HepG2 (cell line): Measurements from ENCODE around the gene RPS28. TPM values are rescaled to one million over a fixed set of nuclear protein-coding genes. Genes with fewer than 3 reads are reported as not detected.

Experiments
- CHD4 ChIP-seq: fragments of 200-600 bp; sonication (generic); IDR thresholded peaks from 2 replicates; pipeline ENCODE4 v1.7.0; 2017; ENCODE audit warnings: mild to moderate bottlenecking, low read length, borderline replicate concordance
- EP300 ChIP-seq, 3 experiments: sonication (generic) in 1 of 3; formaldehyde crosslinking in 1 of 3; IDR thresholded peaks; 2 replicates each; pipeline versions ENCODE4 v1.5.1 to v1.6.1; 2011 to 2020; ENCODE audit warnings: low read depth in 2 of 3, low read length in 2 of 3, borderline replicate concordance in 1 of 3, improper control_type of control experiment in 1 of 3, mild to moderate bottlenecking in 1 of 3, missing genetic modification reagents in 1 of 3, moderate library complexity in 1 of 3
- FOXJ3 ChIP-seq: sonication (generic); formaldehyde crosslinking; IDR thresholded peaks from 2 replicates; pipeline ENCODE4 v1.4.0; 2020; ENCODE audit warnings: missing genetic modification reagents, mild to moderate bottlenecking, borderline replicate concordance
- HCFC1 ChIP-seq: fragments of 150-350 bp; IDR thresholded peaks from 2 replicates; pipeline ENCODE4 v1.6.1; 2014; ENCODE audit warnings: low read depth, low read length
- HINFP ChIP-seq: sonication (generic); formaldehyde crosslinking; IDR thresholded peaks from 2 replicates; pipeline ENCODE4 v1.4.0; 2020; ENCODE audit warnings: low read depth, mild to moderate bottlenecking, missing genetic modification reagents
- KDM6A ChIP-seq: IDR thresholded peaks from 2 replicates; pipeline ENCODE4 v1.6.1; 2016; ENCODE audit warnings: low read depth
- LRRFIP1 ChIP-seq: sonication (generic); formaldehyde crosslinking; conservative IDR thresholded peaks from 2 replicates; pipeline ENCODE4 v1.4.0; 2020; ENCODE audit warnings: missing genetic modification reagents
- MED8 ChIP-seq: sonication (generic); formaldehyde crosslinking; IDR thresholded peaks from 2 replicates; pipeline ENCODE4 v1.8.1; 2023; ENCODE audit warnings: mild to moderate bottlenecking, missing genetic modification reagents; ENCODE audit not compliant: insufficient replicate concordance
- MTA3 ChIP-seq: sonication (generic); formaldehyde crosslinking; IDR thresholded peaks from 2 replicates; pipeline ENCODE4 v1.4.0; 2020; ENCODE audit warnings: missing genetic modification reagents
- MTF1 ChIP-seq: sonication (generic); formaldehyde crosslinking; IDR thresholded peaks from 2 replicates; pipeline ENCODE4 v1.5.0; 2020; ENCODE audit warnings: missing genetic modification reagents
- NONO ChIP-seq, 2 experiments: fragments of 450-650 bp in 1 of 2; sonication (generic) in 1 of 2; formaldehyde crosslinking in 1 of 2; IDR thresholded peaks in 1 of 2; conservative IDR thresholded peaks in 1 of 2; 2 replicates each; pipeline versions ENCODE4 v1.6.1 to v1.8.0; 2017 to 2022; ENCODE audit warnings: mild to moderate bottlenecking in 1 of 2, missing genetic modification reagents in 1 of 2, moderate library complexity in 1 of 2
- PBX3 ChIP-seq: sonication (generic); formaldehyde crosslinking; IDR thresholded peaks from 2 replicates; pipeline ENCODE4 v1.8.1; 2023; ENCODE audit warnings: missing genetic modification reagents, inconsistent platforms, borderline replicate concordance
- PCBP2 ChIP-seq: fragments of 200-400 bp; formaldehyde crosslinking; optimal IDR thresholded peaks from 2 replicates; pipeline ENCODE3; 2018; ENCODE audit warnings: low read length, low read depth; ENCODE audit not compliant: poor library complexity, severe bottlenecking
- POGZ ChIP-seq: sonication (generic); formaldehyde crosslinking; IDR thresholded peaks from 2 replicates; pipeline ENCODE4 v1.4.0; 2020; ENCODE audit warnings: mild to moderate bottlenecking, missing genetic modification reagents
- TBP ChIP-seq: sonication (generic); formaldehyde crosslinking; IDR thresholded peaks from 2 replicates; pipeline ENCODE4 v1.5.0; 2020; ENCODE audit warnings: missing genetic modification reagents
- ZNF180 ChIP-seq: sonication (generic); formaldehyde crosslinking; IDR thresholded peaks from 2 replicates; pipeline ENCODE4 v1.4.0; 2020; ENCODE audit warnings: low read depth, missing genetic modification reagents, borderline replicate concordance
- ZNF224 ChIP-seq: sonication (generic); formaldehyde crosslinking; IDR thresholded peaks from 2 replicates; pipeline ENCODE4 v1.5.0; 2020; ENCODE audit warnings: mild to moderate bottlenecking, missing genetic modification reagents
- ZNF280D ChIP-seq: sonication (generic); formaldehyde crosslinking; IDR thresholded peaks from 2 replicates; pipeline ENCODE4 v1.5.1; 2020; ENCODE audit warnings: mild to moderate bottlenecking, missing genetic modification reagents
- ZNF615 ChIP-seq: sonication (generic); formaldehyde crosslinking; IDR thresholded peaks from 2 replicates; pipeline ENCODE4 v1.5.0; 2020; ENCODE audit warnings: mild to moderate bottlenecking, missing genetic modification reagents, borderline replicate concordance
- ZNF879 ChIP-seq: sonication (generic); formaldehyde crosslinking; IDR thresholded peaks from 2 replicates; pipeline ENCODE4 v1.8.1; 2023; ENCODE audit warnings: missing genetic modification reagents
- polyA plus RNA-seq, 8 experiments: library from polyadenylated mRNA; depleted of rRNA in 3 of 8; stranded (reverse) in 7 of 8; unstranded in 1 of 8; fragments of >200 nt; fragmentation: Illumina TruSeq in 4 of 8; extraction: Trizol in 4 of 8; gene quantifications; 2 replicates each; pipeline versions ENCODE4 v1.2.1 to v1.2.3, GENCODE V29; 2011 to 2016; ENCODE audit warnings: low read depth in 4 of 8, missing spikeins in 1 of 8, mixed read lengths in 1 of 8; ENCODE audit not compliant: insufficient read depth in 1 of 8
- total RNA-seq, 5 experiments: library from RNA; depleted of rRNA; stranded (reverse); fragments of >200 nt; fragmentation: Illumina TruSeq; extraction: Trizol; gene quantifications; 2 replicates each; pipeline ENCODE4 v1.2.3, GENCODE V29; 2016; ENCODE audit warnings: low read depth in 1 of 5

RPS28 gene
- total and polyA plus RNA-seq, 2 of the 13 experiments (the other 11 are each of a cell fraction or from before 2014, with no cell fraction given) = 281 to 545 TPM

- TF ChIP-seq NONO (IDR thresholded peaks at IDR 0.05) = no peak
- TF ChIP-seq NONO (CRISPR knock-in tag; conservative IDR thresholded peaks at IDR 0.05) = no peak
- TF ChIP-seq ZNF224 (CRISPR knock-in tag) = no peak
- peak; percentile 32; the same call in 1 of the 2 replicates for TF ChIP-seq ZNF280D (CRISPR knock-in tag)
- no peak for TF ChIP-seq LRRFIP1 (CRISPR knock-in tag)
- TF ChIP-seq ZNF615 (CRISPR knock-in tag) = no peak
- no peak for TF ChIP-seq HCFC1
- no peak for TF ChIP-seq MTF1 (CRISPR knock-in tag)
- no peak for TF ChIP-seq CHD4
- 0 out of 2 replicates have a peak, but pooled peaks have one; percentile 58 for TF ChIP-seq POGZ
- no peak for TF ChIP-seq PBX3 (CRISPR knock-in tag)
- no peak for TF ChIP-seq KDM6A (CRISPR knock-in tag)
- no peak for TF ChIP-seq MTA3 (CRISPR knock-in tag)
- TF ChIP-seq ZNF879 = no peak
- no peak for TF ChIP-seq MED8
- peak in 1 of 2 experiments; percentile 53; a peak in 1 of 4 replicates for TF ChIP-seq EP300 (IDR thresholded peaks at IDR 0.05; ENCODE audit: low read depth in 2 of 2, low read length in 2 of 2)
- peak; percentile 56; the same call in 1 of the 2 replicates for TF ChIP-seq EP300 (CRISPR knock-in tag; IDR thresholded peaks at IDR 0.05; ENCODE audit: borderline replicate concordance)
- TF ChIP-seq HINFP (CRISPR knock-in tag) = no peak
- TF ChIP-seq FOXJ3 (CRISPR knock-in tag) = no peak
- no peak for TF ChIP-seq TBP (CRISPR knock-in tag)
- no peak for TF ChIP-seq ZNF180
- TF ChIP-seq PCBP2 = no peak
Observed at GRCh38 chr19:8355631-8356402, 34.5 kb downstream of the RPS28 start (continued).
